MCF 10A (cell line): Measurements from ENCODE around the gene KRT74. TPM values are rescaled to one million over a fixed set of nuclear protein-coding genes. Genes with fewer than 3 reads are reported as not detected.

Experiments
- BruUV-seq: library from RNA; stranded (reverse); fragments of 400-500 nt; replicated peaks from 2 replicates; lab custom pipeline; 2021; lab: Mats Ljungman, UMichigan
- CTCF ChIA-PET: fragments of 300-600 bp; sonication (Branson Sonifier 250); formaldehyde crosslinking; extraction: SDS; loops from one replicate; lab custom pipeline; 2021; ENCODE audit warnings: antibody characterized with exemption, inconsistent platforms; lab: Yijun Ruan, JAX
- POLR2A ChIA-PET: fragments of 300-600, 350-650 bp; sonication (Branson Sonifier 250); formaldehyde crosslinking; extraction: SDS; loops from one replicate; lab custom pipeline; 2020; ENCODE audit warnings: antibody characterized with exemption, inconsistent platforms; lab: Yijun Ruan, JAX
- DNase-seq: peaks from one replicate; pipeline ENCODE4 v3.0.0-alpha.2; 2018; ENCODE audit not compliant: unreplicated experiment
- H3K27ac Mint-ChIP-seq: one replicate; pipeline ENCODE4 v1.8.0; 2022; ENCODE audit warnings: mild to moderate bottlenecking, low read depth, mixed read lengths; ENCODE audit not compliant: unreplicated experiment
- H3K27me3 Mint-ChIP-seq: one replicate; pipeline ENCODE4 v1.8.0; 2022; ENCODE audit warnings: mixed read lengths; ENCODE audit not compliant: insufficient read depth, unreplicated experiment
- H3K36me3 Mint-ChIP-seq: one replicate; pipeline ENCODE4 v1.8.0; 2022; ENCODE audit warnings: mild to moderate bottlenecking, moderate library complexity, mixed read lengths; ENCODE audit not compliant: insufficient read depth, unreplicated experiment
- H3K4me1 Mint-ChIP-seq: one replicate; pipeline ENCODE4 v1.8.0; 2022; ENCODE audit warnings: mixed read lengths; ENCODE audit not compliant: insufficient read depth, unreplicated experiment
- H3K4me3 Mint-ChIP-seq: one replicate; pipeline ENCODE4 v1.8.0; 2022; ENCODE audit warnings: mild to moderate bottlenecking, moderate library complexity, mixed read lengths; ENCODE audit not compliant: unreplicated experiment
- H3K9me3 Mint-ChIP-seq: one replicate; pipeline ENCODE4 v1.8.0; 2022; ENCODE audit warnings: mixed read lengths; ENCODE audit not compliant: unreplicated experiment
- CTCF ChIP-seq: fragments of 200-600 bp; IDR thresholded peaks from one replicate; pipeline ENCODE4 v1.8.0; 2022; ENCODE audit warnings: antibody characterized with exemption, mild to moderate bottlenecking; ENCODE audit not compliant: unreplicated experiment
- intact Hi-C: fragments of 100-400 bp; cut with micrococcal nuclease; formaldehyde crosslinking; loops from 2 replicates; pipeline ENCODE4 v1.14.1; 2022
- total RNA-seq: library from RNA; stranded (reverse); gene quantifications from 2 replicates; pipeline ENCODE4 v1.2.3, GENCODE V29; 2022

KRT74 gene
- total RNA-seq, 1 experiment from 2014 or later = not detected

DNA sequence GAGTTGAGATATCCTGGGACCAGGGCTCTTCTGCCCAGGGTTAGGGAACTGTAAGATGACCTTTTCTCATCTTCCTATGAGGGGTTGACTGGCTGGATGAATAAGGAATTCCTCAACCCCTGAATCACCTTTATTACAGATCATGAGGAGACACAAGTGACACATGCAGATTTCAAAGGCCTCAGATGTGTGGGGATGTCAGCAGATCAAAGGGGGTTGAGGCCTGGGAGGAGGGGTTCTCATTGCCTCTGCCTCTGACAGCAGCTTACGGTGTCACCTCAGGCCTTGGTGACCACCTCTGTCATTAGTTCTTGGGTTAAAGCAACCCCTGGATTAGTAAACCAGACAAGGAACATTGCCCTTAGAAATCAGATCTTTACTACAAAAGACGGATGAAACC is 29.7 kb upstream of the KRT74 start:
- peaks cover 49% of the 10 kb centered on the region for H3K27me3 Mint-ChIP-seq

DNA sequence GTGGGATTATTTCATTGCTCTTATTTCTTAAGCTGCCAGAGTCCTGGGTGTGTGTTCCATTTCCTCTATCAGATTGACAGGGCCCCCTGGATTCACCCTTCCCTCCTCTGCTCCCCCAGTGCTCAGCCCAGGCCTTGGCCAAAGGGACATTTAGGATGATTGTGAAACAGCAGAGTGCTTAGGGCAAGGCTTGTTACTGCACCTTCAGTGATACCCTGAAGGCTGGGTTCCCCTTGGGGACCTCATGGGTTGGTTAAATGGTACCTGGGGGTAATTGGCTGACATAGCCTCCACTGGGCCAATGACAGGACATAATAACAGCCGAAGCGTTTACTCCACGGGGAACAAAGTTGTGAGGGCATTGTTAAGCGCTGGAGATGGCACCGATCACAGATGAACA is 28.9 kb upstream of the KRT74 start:
- Mint-ChIP-seq H3K27ac (no peak overlapping the region), H3K36me3 (no peaks in the 10 kb centered on the region), H3K4me3 (no peak overlapping the region), H3K9me3 (peaks cover 8% of the 10 kb centered on the region), H3K27me3 (peaks cover 49% of the 10 kb centered on the region), H3K4me1 (no peaks in the 10 kb centered on the region)
- ChIA-PET POLR2A (interaction anchor here (0.6 kb wide), 1 partner anchor 446 kb away, joined by 4 read pairs; no protein-coding TSS in a partner anchor), CTCF (no interaction called here)
- TF ChIP-seq CTCF = no peak
- DNase-seq = no peak
- no TSS peak for BruUV-seq
- intact Hi-C loops = no loop called here

More for the DNA sequence above, 29.7 kb upstream of the KRT74 start:
- H3K9me3 Mint-ChIP-seq = peaks cover 8% of the 10 kb centered on the region
- no peak overlapping the region for H3K27ac Mint-ChIP-seq
- no peaks in the 10 kb centered on the region for H3K36me3 Mint-ChIP-seq
- H3K4me1 Mint-ChIP-seq = no peaks in the 10 kb centered on the region
- no peak for TF ChIP-seq CTCF
- intact Hi-C loops = no loop called here
- no TSS peak for BruUV-seq
- POLR2A ChIA-PET = no interaction called here
- no peak for DNase-seq
- CTCF ChIA-PET = no interaction called here
- H3K4me3 Mint-ChIP-seq = no peak overlapping the region

DNA sequence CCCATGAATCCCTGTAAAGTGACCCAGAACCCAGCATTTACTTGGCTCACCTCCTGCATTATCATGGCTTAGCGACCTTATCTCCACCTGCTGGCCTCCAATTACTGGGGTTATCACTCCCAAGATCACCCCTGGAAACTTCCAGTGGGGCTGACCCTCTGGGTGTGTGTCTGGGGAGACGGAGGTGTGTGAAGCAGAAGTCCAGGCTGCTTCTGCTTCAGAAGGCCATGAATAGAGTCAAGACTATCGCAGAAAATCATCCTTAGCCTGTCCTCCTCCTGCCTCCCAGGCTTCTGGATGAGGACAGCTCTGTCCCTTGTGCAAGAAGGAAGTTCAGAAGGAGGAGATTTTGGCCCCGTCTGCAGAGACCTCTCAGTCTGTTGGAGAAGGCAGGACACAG is 28.0 kb upstream of the KRT74 start:
- CTCF ChIA-PET = interaction anchor here (1.0 kb wide), 1 partner anchor 79 kb away, joined by 4 read pairs; no protein-coding TSS in a partner anchor
- POLR2A ChIA-PET = no interaction called here
- BruUV-seq = no TSS peak
- Mint-ChIP-seq H3K27ac (no peak overlapping the region), H3K27me3 (peaks cover 50% of the 10 kb centered on the region), H3K9me3 (peaks cover 8% of the 10 kb centered on the region), H3K4me3 (no peak overlapping the region), H3K4me1 (no peaks in the 10 kb centered on the region), H3K36me3 (no peaks in the 10 kb centered on the region)
- intact Hi-C loops = no loop called here
- DNase-seq = no peak
- TF ChIP-seq CTCF = no peak

GRCh38 chr12:52600941-52601481 is 27.4 kb upstream of the KRT74 start, which contains the start of gene KRT72:
Gene KRT72, minus strand, starts transcription at chr12:52601463. Its CDS starts 11 bp downstream, at chr12:52601452.
- H3K4me1 Mint-ChIP-seq = no peaks in the 10 kb centered on the region
- intact Hi-C loops = no loop called here
- H3K4me3 Mint-ChIP-seq = no peak within 1 kb of the TSS
- no peak for TF ChIP-seq CTCF
- DNase-seq = no peak
- no peaks in the 10 kb centered on the region for H3K36me3 Mint-ChIP-seq
- no peak within 1 kb of the TSS for H3K27ac Mint-ChIP-seq
- H3K9me3 Mint-ChIP-seq = peaks cover 8% of the 10 kb centered on the region
- peaks cover 47% of the 10 kb centered on the region for H3K27me3 Mint-ChIP-seq
- ChIA-PET CTCF (interaction anchor here (1.0 kb wide), 1 partner anchor 78 kb away, joined by 4 read pairs; no protein-coding TSS in a partner anchor), POLR2A (no interaction called here)
- no TSS peak for BruUV-seq
